Keratinocyte (primary cell): Measurements from ENCODE around the gene MPO. TPM values are rescaled to one million over a fixed set of nuclear protein-coding genes. Genes with fewer than 3 reads are reported as not detected.

Experiments used
- DNase-seq: peaks from one replicate; pipeline ENCODE4 v3.0.0-alpha.2; 2011; ENCODE audit warnings: low read depth, missing footprints, low spot score
- FAIRE-seq: peaks from 2 replicates; lab custom pipeline; 2011; peaks lifted over from hg19 to GRCh38; lab: Jason Lieb, UNC
- H2AFZ ChIP-seq: 2 replicates; pipeline ENCODE4 v1.6.0; 2012; ENCODE audit warnings: low read length, control low read depth, inconsistent platforms; ENCODE audit not compliant: control insufficient read depth
- H3K27ac ChIP-seq: 2 replicates; pipeline ENCODE4 v1.5.1; 2011; ENCODE audit warnings: low read length; ENCODE audit not compliant: control insufficient read depth, insufficient read depth
- H3K27me3 ChIP-seq: 3 replicates; pipeline ENCODE4 v1.6.0; 2011; ENCODE audit warnings: low read length; ENCODE audit not compliant: control insufficient read depth, insufficient read depth; ENCODE audit errors: extremely low read depth
- H3K36me3 ChIP-seq, 2 experiments: 2 replicates in 1 of 2; 3 replicates in 1 of 2; pipeline ENCODE4 v1.5.1; 2011; ENCODE audit warnings: low read length in 2 of 2, mild to moderate bottlenecking in 1 of 2; ENCODE audit not compliant: control insufficient read depth in 2 of 2, insufficient read depth in 2 of 2; ENCODE audit errors: extremely low read depth in 1 of 2
- H3K4me1 ChIP-seq: 3 replicates; pipeline ENCODE4 v1.5.1; 2011; ENCODE audit warnings: low read length; ENCODE audit not compliant: control insufficient read depth, insufficient read depth; ENCODE audit errors: extremely low read depth
- H3K4me2 ChIP-seq: 3 replicates; pipeline ENCODE4 v1.6.0; 2011; ENCODE audit warnings: low read depth, low read length; ENCODE audit not compliant: control insufficient read depth, insufficient read depth; ENCODE audit errors: extremely low read depth
- H3K4me3 ChIP-seq, 3 experiments: fragments of 200-600 bp in 1 of 3; sonication (generic) in 1 of 3; 2 replicates in 2 of 3; 3 replicates in 1 of 3; pipeline ENCODE4 v1.5.1; 2011 to 2016; ENCODE audit warnings: low read length in 3 of 3, mild to moderate bottlenecking in 3 of 3, control low read depth in 2 of 3, inconsistent platforms in 1 of 3, low read depth in 1 of 3, mixed read lengths in 1 of 3, mixed run types in 1 of 3, moderate library complexity in 1 of 3; ENCODE audit not compliant: control insufficient read depth in 2 of 3, insufficient read depth in 2 of 3; ENCODE audit errors: extremely low read depth in 1 of 3
- H3K79me2 ChIP-seq: 2 replicates; pipeline ENCODE4 v1.6.0; 2012; ENCODE audit warnings: low read length; ENCODE audit not compliant: control insufficient read depth, insufficient read depth
- H3K9ac ChIP-seq: 3 replicates; pipeline ENCODE4 v1.6.0; 2011; ENCODE audit warnings: low read length; ENCODE audit not compliant: control insufficient read depth, insufficient read depth; ENCODE audit errors: extremely low read depth
- H3K9me1 ChIP-seq: 3 replicates; pipeline ENCODE4 v1.6.0; 2011; ENCODE audit warnings: low read length; ENCODE audit not compliant: control insufficient read depth, insufficient read depth; ENCODE audit errors: extremely low read depth
- H3K9me3 ChIP-seq: 2 replicates; pipeline ENCODE4 v1.5.1; 2012; ENCODE audit warnings: low read depth, low read length; ENCODE audit not compliant: control insufficient read depth
- H4K20me1 ChIP-seq: 3 replicates; pipeline ENCODE4 v1.6.0; 2011; ENCODE audit warnings: low read length; ENCODE audit not compliant: control insufficient read depth, insufficient read depth; ENCODE audit errors: extremely low read depth
- EZH2 ChIP-seq: IDR thresholded peaks from one replicate; pipeline ENCODE4 v1.6.1; 2012; ENCODE audit warnings: inconsistent platforms, mild to moderate bottlenecking, low read length, moderate library complexity
- dilution Hi-C: fragments of 300-500 bp; cut with MboI; formaldehyde crosslinking; loops from one replicate; pipeline ENCODE4 v1.7.0; 2020; ENCODE audit warnings: low sequenced_read_pairs; ENCODE audit not compliant: extremely low pct_ligation_motif_present
- polyA plus RNA-seq, 5 experiments: library from polyadenylated mRNA; depleted of rRNA in 3 of 5; stranded (reverse) in 3 of 5; stranded (forward) in 1 of 5; unstranded in 1 of 5; fragments of >200 nt; gene quantifications; 1 replicate in 1 of 5; 2 replicates in 3 of 5; 3 replicates in 1 of 5; pipeline versions ENCODE4 v1.2.1 to v1.2.3, GENCODE V29; 2011 to 2012; ENCODE audit warnings: missing spikeins in 2 of 5, low read depth in 1 of 5, low replicate concordance in 1 of 5
- TF ChIP-seq, protein P1 (sequence below), 3 experiments: IDR thresholded peaks in 1 of 3; conservative IDR thresholded peaks in 1 of 3; optimal IDR thresholded peaks in 1 of 3; 2 replicates in 2 of 3; 3 replicates in 1 of 3; pipeline versions ENCODE3 to v1.5.1; 2011; ENCODE audit warnings: low read length in 3 of 3, mild to moderate bottlenecking in 3 of 3, moderate library complexity in 2 of 3, control low read depth in 1 of 3, inconsistent platforms in 1 of 3; ENCODE audit not compliant: insufficient read depth in 2 of 3; ENCODE audit errors: extremely low read depth in 1 of 3

The MPO gene
- polyA plus RNA-seq, 1 donor (not counting 4 experiments of a cell fraction or from before 2014, with no cell fraction given) = not detected

DNA sequence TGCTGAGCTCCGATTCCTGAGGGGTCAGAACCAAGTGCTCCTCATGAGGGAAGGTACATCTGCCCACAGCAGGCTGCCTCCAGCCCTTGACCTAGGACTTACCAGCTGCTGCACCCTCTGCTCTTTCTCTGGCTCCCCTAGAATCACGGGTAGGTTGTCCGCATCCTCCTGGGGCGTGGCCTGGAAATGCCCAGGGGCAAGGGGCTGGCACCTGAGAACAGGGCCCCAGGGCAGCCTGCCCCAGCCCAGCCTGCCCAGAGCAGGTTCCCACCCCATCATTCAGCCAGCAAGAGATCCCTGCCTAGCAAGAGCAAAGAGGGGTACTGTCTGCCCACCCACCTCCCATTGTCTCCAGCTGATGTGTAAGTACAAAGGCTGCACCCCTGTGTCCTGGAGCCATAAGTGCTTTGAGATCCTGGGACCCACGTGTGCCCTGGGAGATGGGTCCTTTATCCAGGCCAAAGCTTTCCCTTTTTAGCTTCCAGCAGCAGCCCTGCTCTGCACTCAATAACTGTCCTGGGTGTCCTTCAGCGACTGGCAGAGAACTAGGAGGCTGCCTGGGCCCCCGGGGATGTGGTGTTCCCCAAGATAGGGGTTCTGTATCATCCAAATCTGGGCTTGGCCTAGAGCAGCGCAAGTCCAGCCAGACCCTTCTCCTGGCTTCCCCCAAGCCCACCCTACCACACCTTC, 42.8 kb upstream of the MPO start:
- Histone ChIP-seq H3K4me3 (no peak overlapping the region), H3K9me1 (no peaks in the 10 kb centered on the region), H3K79me2 (no peaks in the 10 kb centered on the region), H4K20me1 (no peaks in the 10 kb centered on the region), H3K9ac (no peak overlapping the region), H3K4me1 (peaks cover 3% of the 10 kb centered on the region), H3K27me3 (peaks cover 56% of the 10 kb centered on the region), H3K27ac (no peak overlapping the region), H3K36me3 (no peaks in the 10 kb centered on the region), H2AFZ (no peak overlapping the region), H3K4me2 (no peak overlapping the region), H3K9me3 (no peaks in the 10 kb centered on the region)
- DNase-seq (no peak), FAIRE-seq (no peak)
- TF ChIP-seq, protein P1, sequence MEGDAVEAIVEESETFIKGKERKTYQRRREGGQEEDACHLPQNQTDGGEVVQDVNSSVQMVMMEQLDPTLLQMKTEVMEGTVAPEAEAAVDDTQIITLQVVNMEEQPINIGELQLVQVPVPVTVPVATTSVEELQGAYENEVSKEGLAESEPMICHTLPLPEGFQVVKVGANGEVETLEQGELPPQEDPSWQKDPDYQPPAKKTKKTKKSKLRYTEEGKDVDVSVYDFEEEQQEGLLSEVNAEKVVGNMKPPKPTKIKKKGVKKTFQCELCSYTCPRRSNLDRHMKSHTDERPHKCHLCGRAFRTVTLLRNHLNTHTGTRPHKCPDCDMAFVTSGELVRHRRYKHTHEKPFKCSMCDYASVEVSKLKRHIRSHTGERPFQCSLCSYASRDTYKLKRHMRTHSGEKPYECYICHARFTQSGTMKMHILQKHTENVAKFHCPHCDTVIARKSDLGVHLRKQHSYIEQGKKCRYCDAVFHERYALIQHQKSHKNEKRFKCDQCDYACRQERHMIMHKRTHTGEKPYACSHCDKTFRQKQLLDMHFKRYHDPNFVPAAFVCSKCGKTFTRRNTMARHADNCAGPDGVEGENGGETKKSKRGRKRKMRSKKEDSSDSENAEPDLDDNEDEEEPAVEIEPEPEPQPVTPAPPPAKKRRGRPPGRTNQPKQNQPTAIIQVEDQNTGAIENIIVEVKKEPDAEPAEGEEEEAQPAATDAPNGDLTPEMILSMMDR (optimal IDR thresholded peaks at IDR 0.05 in 1 of 3, IDR thresholded peaks at IDR 0.05 in 1 of 3, conservative IDR thresholded peaks at IDR 0.05 in 1 of 3; ENCODE audit: extremely low read depth in 1 of 3, insufficient read depth in 2 of 3, low read length in 3 of 3) = no peak
- dilution Hi-C loops = no loop called here

- dilution Hi-C loops = no loop called here
- peaks cover 2% of the 10 kb centered on the region for H3K9me1 ChIP-seq
- H3K9me3 ChIP-seq = no peaks in the 10 kb centered on the region
- H3K36me3 ChIP-seq = no peaks in the 10 kb centered on the region
- no peak overlapping the region for H3K27ac ChIP-seq
- DNase-seq = no peak
- H4K20me1 ChIP-seq = no peaks in the 10 kb centered on the region
- no peaks in the 10 kb centered on the region for H3K79me2 ChIP-seq
- H3K4me3 ChIP-seq = no peak overlapping the region
- FAIRE-seq = no peak
- H3K27me3 ChIP-seq = peaks cover 49% of the 10 kb centered on the region
- H2AFZ ChIP-seq = no peak overlapping the region
- H3K4me2 ChIP-seq = no peak overlapping the region
- H3K9ac ChIP-seq = no peak overlapping the region
- H3K4me1 ChIP-seq = peaks cover 7% of the 10 kb centered on the region
- TF ChIP-seq, protein P1 (optimal IDR thresholded peaks at IDR 0.05 in 1 of 3, IDR thresholded peaks at IDR 0.05 in 1 of 3, conservative IDR thresholded peaks at IDR 0.05 in 1 of 3; ENCODE audit: extremely low read depth in 1 of 3, insufficient read depth in 2 of 3, low read length in 3 of 3) = no peak
- TF ChIP-seq EZH2 = no peak
These were observed 41.9 kb upstream of the MPO start for GRCh38 chr17:58322581-58323185.
